ENCODE data around the gene FOXS1.

DNA sequence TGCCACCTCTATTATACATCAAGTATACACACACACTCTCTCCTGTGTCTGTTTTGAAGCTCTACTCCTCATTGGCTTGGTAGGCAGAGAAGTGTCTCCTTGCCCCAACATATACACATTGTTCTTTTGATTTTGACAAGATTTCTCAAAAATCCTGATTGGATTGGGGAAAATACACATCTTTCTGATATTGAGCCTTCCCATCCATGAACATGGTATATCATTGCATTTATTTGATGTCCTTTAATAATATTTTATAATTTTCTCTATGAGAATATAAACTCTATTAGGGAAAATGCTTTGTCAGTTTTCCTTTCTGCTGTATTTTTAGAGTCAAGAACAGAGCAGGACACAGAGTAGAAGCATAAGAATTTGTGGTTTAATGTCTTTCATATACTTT, 32.3 kb upstream of the FOXS1 start:
- TF ChIP-seq, protein P1, sequence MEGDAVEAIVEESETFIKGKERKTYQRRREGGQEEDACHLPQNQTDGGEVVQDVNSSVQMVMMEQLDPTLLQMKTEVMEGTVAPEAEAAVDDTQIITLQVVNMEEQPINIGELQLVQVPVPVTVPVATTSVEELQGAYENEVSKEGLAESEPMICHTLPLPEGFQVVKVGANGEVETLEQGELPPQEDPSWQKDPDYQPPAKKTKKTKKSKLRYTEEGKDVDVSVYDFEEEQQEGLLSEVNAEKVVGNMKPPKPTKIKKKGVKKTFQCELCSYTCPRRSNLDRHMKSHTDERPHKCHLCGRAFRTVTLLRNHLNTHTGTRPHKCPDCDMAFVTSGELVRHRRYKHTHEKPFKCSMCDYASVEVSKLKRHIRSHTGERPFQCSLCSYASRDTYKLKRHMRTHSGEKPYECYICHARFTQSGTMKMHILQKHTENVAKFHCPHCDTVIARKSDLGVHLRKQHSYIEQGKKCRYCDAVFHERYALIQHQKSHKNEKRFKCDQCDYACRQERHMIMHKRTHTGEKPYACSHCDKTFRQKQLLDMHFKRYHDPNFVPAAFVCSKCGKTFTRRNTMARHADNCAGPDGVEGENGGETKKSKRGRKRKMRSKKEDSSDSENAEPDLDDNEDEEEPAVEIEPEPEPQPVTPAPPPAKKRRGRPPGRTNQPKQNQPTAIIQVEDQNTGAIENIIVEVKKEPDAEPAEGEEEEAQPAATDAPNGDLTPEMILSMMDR (IDR thresholded peaks at IDR 0.05) = no peak
- TF ChIP-seq EP300 (IDR thresholded peaks at IDR 0.05) (no peak), POLR2A (IDR thresholded peaks at IDR 0.05) (no peak)
